SU-DHL-6 (cell line): ENCODE data around the gene DOK6.

Experiments
- CTCF ChIP-seq: fragments of 200-600 bp; sonication (generic); IDR thresholded peaks from one replicate; pipeline ENCODE4 v1.5.1; 2017; ENCODE audit warnings: antibody characterized with exemption, mild to moderate bottlenecking, low read length, moderate library complexity; ENCODE audit not compliant: insufficient read depth, poor library complexity, severe bottlenecking
- EZH2phosphoT487 ChIP-seq: fragments of 200-600 bp; sonication (generic), shearing (Covaris generic); conservative IDR thresholded peaks from 2 replicates; pipeline ENCODE4 v1.6.1; 2018; ENCODE audit warnings: mild to moderate bottlenecking, antibody characterized with exemption, low read length, moderate library complexity, mixed read lengths

- TF ChIP-seq CTCF (no peak), EZH2phosphoT487 (no peak)
These were observed 185.0 kb downstream of the DOK6 start for GRCh38 chr18:69585696-69586095.
